Middle frontal gyrus (tissue), 1 donor: Measurements from ENCODE around the gene TPCN2.
"Not testable (repeated sequence)": the region's sequence is repeated elsewhere in the genome, so short reads cannot be mapped to it uniquely, and the experiment has no call there.

ENCODE experiments used
- DNase-seq: peaks from one replicate; pipeline ENCODE4 v3.0.0-alpha.2; 2015; ENCODE audit warnings: low spot score; ENCODE audit errors: extremely low spot score

TPCN2 gene

GRCh38 chr11:69127884-69128283 is 79.2 kb downstream of the TPCN2 start:
- DNase-seq: no peak

- no peak for DNase-seq
These were observed 80.3 kb downstream of the TPCN2 start for GRCh38 chr11:69129053-69129452.

GRCh38 chr11:69129647-69130046 is 80.9 kb downstream of the TPCN2 start:
- no peak for DNase-seq

GRCh38 chr11:69130654-69131053 is 81.9 kb downstream of the TPCN2 start:
- no peak for DNase-seq

- DNase-seq: no peak
These were observed 82.4 kb downstream of the TPCN2 start for GRCh38 chr11:69131121-69131566.

- no peak for DNase-seq
These were observed 83.0 kb downstream of the TPCN2 start for GRCh38 chr11:69131644-69132300.

GRCh38 chr11:69132301-69132670 is 83.6 kb downstream of the TPCN2 start:
- no peak for DNase-seq

- DNase-seq: no peak
These were observed 84.5 kb downstream of the TPCN2 start for GRCh38 chr11:69133251-69133650.

GRCh38 chr11:69134182-69134581 is 85.5 kb downstream of the TPCN2 start:
- DNase-seq: not testable (repeated sequence)

- no peak for DNase-seq
These were observed 86.2 kb downstream of the TPCN2 start for GRCh38 chr11:69134957-69135356.

- no peak for DNase-seq
These were observed 87.0 kb downstream of the TPCN2 start for GRCh38 chr11:69135420-69136363.

- DNase-seq: no peak
These were observed 87.7 kb downstream of the TPCN2 start for GRCh38 chr11:69136471-69136870.

GRCh38 chr11:69137151-69137844 is 88.6 kb downstream of the TPCN2 start:
- no peak for DNase-seq

- no peak for DNase-seq
These were observed 89.5 kb downstream of the TPCN2 start for GRCh38 chr11:69138265-69138664.

- not testable (repeated sequence) for DNase-seq
These were observed 91.4 kb downstream of the TPCN2 start for GRCh38 chr11:69140161-69140560.

GRCh38 chr11:69140635-69141034 is 91.9 kb downstream of the TPCN2 start:
- no peak for DNase-seq

- DNase-seq: no peak
These were observed 93.0 kb downstream of the TPCN2 start for GRCh38 chr11:69141742-69142141.

- DNase-seq: no peak
These were observed 94.2 kb downstream of the TPCN2 start for GRCh38 chr11:69142895-69143294.

- DNase-seq: no peak
These were observed 95.8 kb downstream of the TPCN2 start for GRCh38 chr11:69144316-69145049.

- DNase-seq: no peak
These were observed 96.3 kb downstream of the TPCN2 start for GRCh38 chr11:69145050-69145380.

- DNase-seq: no peak
These were observed 99.6 kb downstream of the TPCN2 start for GRCh38 chr11:69148377-69148762.
